Endothelial cell of umbilical vein (primary cell): ENCODE measurements around the gene IQGAP2. TPM values are rescaled to one million over a fixed set of nuclear protein-coding genes. Genes with fewer than 3 reads are reported as not detected.

Source experiments
- BruUV-seq: library from RNA; stranded (reverse); fragments of 400-500 nt; replicated peaks from 2 replicates; lab custom pipeline; 2021; lab: Mats Ljungman, UMichigan
- CTCF ChIA-PET: fragments of 300-600, 350-600 bp; sonication (Branson Sonifier 250); formaldehyde crosslinking; loops from one replicate; lab custom pipeline; 2021; ENCODE audit warnings: antibody characterized with exemption, inconsistent platforms; lab: Charles Lee
- POLR2A ChIA-PET: fragments of 300-600, 350-600 bp; sonication (Branson Sonifier 250); formaldehyde crosslinking; loops from one replicate; lab custom pipeline; 2021; ENCODE audit warnings: antibody characterized with exemption, inconsistent platforms; lab: Charles Lee
- DNase-seq: peaks from one replicate; pipeline ENCODE4 v3.0.0-alpha.2; 2011; ENCODE audit warnings: low read depth, low spot score
- FAIRE-seq: peaks from 2 replicates; lab custom pipeline; 2011; peaks lifted over from hg19 to GRCh38; lab: Jason Lieb, UNC
- H2AFZ ChIP-seq: 2 replicates; pipeline ENCODE4 v1.6.0; 2012; ENCODE audit warnings: low read depth, low read length, control low read depth, inconsistent platforms
- H3K27ac ChIP-seq: 2 replicates; pipeline ENCODE4 v1.5.1; 2011; ENCODE audit warnings: low read depth, mild to moderate bottlenecking, control low read depth, low read length, moderate library complexity; ENCODE audit not compliant: insufficient read depth
- H3K27me3 ChIP-seq, 2 experiments: 2 replicates each; pipeline versions ENCODE4 v1.6.0 to v1.6.1; 2011; ENCODE audit warnings: low read length in 2 of 2, mixed read lengths in 1 of 2; ENCODE audit not compliant: control insufficient read depth in 2 of 2, insufficient read depth in 2 of 2
- H3K36me3 ChIP-seq, 2 experiments: 2 replicates in 1 of 2; 3 replicates in 1 of 2; pipeline ENCODE4 v1.5.1; 2011; ENCODE audit warnings: low read length in 2 of 2, mild to moderate bottlenecking in 1 of 2, moderate library complexity in 1 of 2; ENCODE audit not compliant: control insufficient read depth in 2 of 2, insufficient read depth in 2 of 2; ENCODE audit errors: extremely low read depth in 1 of 2
- H3K4me1 ChIP-seq: 3 replicates; pipeline ENCODE4 v1.5.1; 2011; ENCODE audit warnings: mild to moderate bottlenecking, low read length; ENCODE audit not compliant: control insufficient read depth, insufficient read depth; ENCODE audit errors: extremely low read depth
- H3K4me2 ChIP-seq: 2 replicates; pipeline ENCODE4 v1.6.1; 2011; ENCODE audit warnings: low read length, control low read depth, mixed read lengths; ENCODE audit not compliant: insufficient read depth
- H3K4me3 ChIP-seq, 3 experiments: fragments of 200-600 bp in 1 of 3; sonication (generic), shearing (Covaris generic) in 1 of 3; replicated peaks in 1 of 3; 2 replicates each; pipeline ENCODE4 v1.5.1; 2011 to 2016; ENCODE audit warnings: control low read depth in 3 of 3, low read length in 3 of 3, mild to moderate bottlenecking in 2 of 3, inconsistent platforms in 1 of 3, low read depth in 1 of 3, moderate library complexity in 1 of 3; ENCODE audit not compliant: insufficient read depth in 1 of 3
- H3K79me2 ChIP-seq: 2 replicates; pipeline ENCODE4 v1.6.0; 2012; ENCODE audit warnings: low read length, inconsistent platforms; ENCODE audit not compliant: control insufficient read depth, insufficient read depth
- H3K9ac ChIP-seq: replicated peaks from 2 replicates; pipeline ENCODE3; 2011; ENCODE audit warnings: low read length, control low read depth; ENCODE audit not compliant: insufficient read depth; ENCODE audit errors: extremely low read depth
- H3K9me1 ChIP-seq: replicated peaks from 3 replicates; pipeline ENCODE4 v1.6.0; 2011; ENCODE audit warnings: mild to moderate bottlenecking, low read length; ENCODE audit not compliant: control insufficient read depth, insufficient read depth; ENCODE audit errors: extremely low read depth
- H3K9me3 ChIP-seq: replicated peaks from 2 replicates; pipeline ENCODE4 v1.5.1; 2012; ENCODE audit warnings: low read length, inconsistent platforms; ENCODE audit not compliant: control insufficient read depth, insufficient read depth
- H4K20me1 ChIP-seq: replicated peaks from 2 replicates; pipeline ENCODE3; 2011; ENCODE audit warnings: mild to moderate bottlenecking, low read length; ENCODE audit not compliant: control insufficient read depth, insufficient read depth; ENCODE audit errors: extremely low read depth
- CTCF ChIP-seq, 2 donors: IDR thresholded peaks; 1 replicate in 1 of 2; 2 replicates in 1 of 2; pipeline ENCODE4 v1.5.1; 2011; ENCODE audit warnings: low read length in 2 of 2, mild to moderate bottlenecking in 2 of 2, moderate library complexity in 2 of 2, control low read depth in 1 of 2, inconsistent platforms in 1 of 2, low read depth in 1 of 2; ENCODE audit not compliant: insufficient read depth in 1 of 2; ENCODE audit errors: extremely low read depth in 1 of 2
- EZH2 ChIP-seq: IDR thresholded peaks from 2 replicates; pipeline ENCODE4 v1.6.1; 2012; ENCODE audit warnings: borderline replicate concordance, low read depth, mild to moderate bottlenecking, moderate library complexity, low read length, inconsistent platforms; ENCODE audit not compliant: severe bottlenecking
- FOS ChIP-seq: IDR thresholded peaks from 2 replicates; pipeline ENCODE4 v1.6.1; 2011; ENCODE audit warnings: mild to moderate bottlenecking, low read length, moderate library complexity, borderline replicate concordance; ENCODE audit not compliant: insufficient read depth
- GATA2 ChIP-seq: IDR thresholded peaks from 2 replicates; pipeline ENCODE4 v1.7.0; 2011; ENCODE audit warnings: low read depth, mild to moderate bottlenecking, moderate library complexity, mixed read lengths, low read length; ENCODE audit not compliant: insufficient read length, insufficient read depth
- JUN ChIP-seq: IDR thresholded peaks from 2 replicates; pipeline ENCODE4 v1.6.1; 2011; ENCODE audit warnings: borderline replicate concordance, low read depth; ENCODE audit not compliant: insufficient read length, insufficient read depth
- MAX ChIP-seq: IDR thresholded peaks from 2 replicates; pipeline ENCODE4 v1.6.1; 2011; ENCODE audit not compliant: insufficient read depth, insufficient read length
- MYC ChIP-seq: IDR thresholded peaks from one replicate; pipeline ENCODE4 v1.6.1; 2011; ENCODE audit warnings: mild to moderate bottlenecking, low read depth, low read length
- POLR2A ChIP-seq: IDR thresholded peaks from 2 replicates; pipeline ENCODE4 v1.6.1; 2012; ENCODE audit warnings: low read depth, mild to moderate bottlenecking, control low read depth, low read length
- POLR2AphosphoS5 ChIP-seq: IDR thresholded peaks from 2 replicates; pipeline ENCODE4 v1.6.1; 2012; ENCODE audit warnings: low read depth, mild to moderate bottlenecking, control low read depth, low read length, moderate library complexity; ENCODE audit not compliant: insufficient read depth
- dilution Hi-C: fragments of 300-500 bp; cut with MboI; formaldehyde crosslinking; loops from one replicate; pipeline ENCODE4 v1.15.0; 2019; ENCODE audit warnings: low sequenced_read_pairs; ENCODE audit not compliant: extremely low pct_ligation_motif_present
- intact Hi-C: fragments of 100-400 bp; cut with micrococcal nuclease; formaldehyde crosslinking; loops from one replicate; pipeline ENCODE4 v1.10.0; 2022
- polyA plus RNA-seq, 4 experiments: library from polyadenylated mRNA; depleted of rRNA in 3 of 4; stranded (reverse) in 3 of 4; unstranded in 1 of 4; fragments of >200 nt; gene quantifications; 2 replicates each; pipeline versions ENCODE4 v1.2.1 to v1.2.3, GENCODE V29; 2011 to 2012; ENCODE audit warnings: missing spikeins in 1 of 4
- total RNA-seq: library from RNA; stranded (reverse); gene quantifications from 2 replicates; pipeline ENCODE4 v1.2.3, GENCODE V29; 2021

Gene IQGAP2
- total and polyA plus RNA-seq, 2 donors (not counting 3 experiments of a cell fraction or from before 2014, with no cell fraction given): 4.5 to 4.7 TPM

GRCh38 chr5:76689321-76690036, 286.4 kb downstream of the IQGAP2 start:
- no peaks in the 10 kb centered on the region for H3K36me3 ChIP-seq
- peak; percentile 86 for DNase-seq
- no peak overlapping the region for H2AFZ ChIP-seq
- H3K9ac ChIP-seq: peak overlapping the region; percentile 65
- peak overlapping the region; percentile 52 for H3K4me2 ChIP-seq
- TF ChIP-seq POLR2A: no peak
- peak; percentile 87 for TF ChIP-seq JUN
- no peak for TF ChIP-seq EZH2
- TF ChIP-seq GATA2: no peak
- TF ChIP-seq MYC: no peak
- no peak for TF ChIP-seq MAX
- TF ChIP-seq FOS: peak; percentile 82
- peak; percentile 59 for TF ChIP-seq POLR2AphosphoS5
- no peak for TF ChIP-seq CTCF (IDR thresholded peaks at IDR 0.05; ENCODE audit: extremely low read depth in 1 of 2, insufficient read depth in 1 of 2, low read depth in 1 of 2, low read length in 2 of 2)
- FAIRE-seq: peak; percentile 82
- H3K27me3 ChIP-seq: no peaks in the 10 kb centered on the region
- TSS peak; percentile 81 for BruUV-seq
- no peaks in the 10 kb centered on the region for H3K79me2 ChIP-seq
- CTCF ChIA-PET: interaction anchor here (0.7 to 7.1 kb wide), 14 partner anchors 15 to 106 kb away, joined by 3 to 41 read pairs (median 4); partner anchors contain the start of gene F2R
- no peak overlapping the region for H3K4me3 ChIP-seq
- H3K9me1 ChIP-seq: no peaks in the 10 kb centered on the region
- H3K4me1 ChIP-seq: peaks cover 69% of the 10 kb centered on the region
- H4K20me1 ChIP-seq: no peaks in the 10 kb centered on the region
- POLR2A ChIA-PET: interaction anchor here (1.1 kb wide), 1 partner anchor 102 kb away, joined by 3 read pairs; no protein-coding TSS in a partner anchor
- dilution Hi-C loops (loop anchor here (25.0 kb wide), 1 partner anchor 123 kb away; the partner anchor contains the start of gene F2RL1), intact Hi-C loops (loop anchor here (2.0 kb wide), 1 partner anchor 29 kb away; no protein-coding TSS in a partner anchor)
- peak overlapping the region; percentile 91 for H3K27ac ChIP-seq
- H3K9me3 ChIP-seq: no peaks in the 10 kb centered on the region
